Measurements from ENCODE around the gene EID1.

Gene EID1

GRCh38 chr15:48868536-48868935 is 9.4 kb upstream of the EID1 start:
- Histone ChIP-seq H3K4me1 (ENCODE audit: control insufficient read depth, insufficient read depth, low read length) (peaks cover 7% of the 10 kb centered on the region), H3K9me3 (ENCODE audit: control insufficient read depth in 2 of 2, low read length in 2 of 2) (no peaks in the 10 kb centered on the region), H3K27me3 (ENCODE audit: control insufficient read depth in 1 of 2, insufficient read depth in 2 of 2, low read length in 2 of 2) (no peaks in the 10 kb centered on the region), H3K4me3 (ENCODE audit: low read length in 2 of 2) (no peak overlapping the region), H3K27ac (ENCODE audit: low read length) (no peak overlapping the region), H3K36me3 (ENCODE audit: control insufficient read depth in 2 of 2, insufficient read depth in 2 of 2, low read length in 2 of 2) (no peaks in the 10 kb centered on the region), H3K9ac (ENCODE audit: low read length in 2 of 2) (no peak overlapping the region)

- Histone ChIP-seq H3K4me3 (ENCODE audit: low read length in 2 of 2) (no peak overlapping the region), H3K4me1 (ENCODE audit: control insufficient read depth, insufficient read depth, low read length) (peaks cover 7% of the 10 kb centered on the region), H3K36me3 (ENCODE audit: control insufficient read depth in 2 of 2, insufficient read depth in 2 of 2, low read length in 2 of 2) (no peaks in the 10 kb centered on the region), H3K27ac (ENCODE audit: low read length) (no peak overlapping the region), H3K27me3 (ENCODE audit: control insufficient read depth in 1 of 2, insufficient read depth in 2 of 2, low read length in 2 of 2) (no peaks in the 10 kb centered on the region), H3K9me3 (ENCODE audit: control insufficient read depth in 2 of 2, low read length in 2 of 2) (no peaks in the 10 kb centered on the region), H3K9ac (ENCODE audit: low read length in 2 of 2) (no peak overlapping the region)
Measured at GRCh38 chr15:48869966-48870365, 8.0 kb upstream of the EID1 start.

- Histone ChIP-seq H3K4me3 (ENCODE audit: low read length in 2 of 2) (no peak overlapping the region), H3K27me3 (ENCODE audit: control insufficient read depth in 1 of 2, insufficient read depth in 2 of 2, low read length in 2 of 2) (no peaks in the 10 kb centered on the region), H3K9me3 (ENCODE audit: control insufficient read depth in 2 of 2, low read length in 2 of 2) (no peaks in the 10 kb centered on the region), H3K4me1 (ENCODE audit: control insufficient read depth, insufficient read depth, low read length) (no peaks in the 10 kb centered on the region), H3K9ac (ENCODE audit: low read length in 2 of 2) (no peak overlapping the region), H3K27ac (ENCODE audit: low read length) (no peak overlapping the region), H3K36me3 (ENCODE audit: control insufficient read depth in 2 of 2, insufficient read depth in 2 of 2, low read length in 2 of 2) (no peaks in the 10 kb centered on the region)
Measured at GRCh38 chr15:48871542-48871941, 6.4 kb upstream of the EID1 start.

- no peaks in the 10 kb centered on the region for H3K27me3 ChIP-seq (ENCODE audit: control insufficient read depth in 1 of 2, insufficient read depth in 2 of 2, low read length in 2 of 2)
- H3K27ac ChIP-seq (ENCODE audit: low read length): no peak overlapping the region
- no peaks in the 10 kb centered on the region for H3K36me3 ChIP-seq (ENCODE audit: control insufficient read depth in 2 of 2, insufficient read depth in 2 of 2, low read length in 2 of 2)
- no peak overlapping the region for H3K4me3 ChIP-seq (ENCODE audit: low read length in 2 of 2)
- no peaks in the 10 kb centered on the region for H3K9me3 ChIP-seq (ENCODE audit: control insufficient read depth in 2 of 2, low read length in 2 of 2)
- no peak overlapping the region for H3K9ac ChIP-seq (ENCODE audit: low read length in 2 of 2)
- peaks cover under 1% of the 10 kb centered on the region for H3K4me1 ChIP-seq (ENCODE audit: control insufficient read depth, insufficient read depth, low read length)
Measured at GRCh38 chr15:48872632-48873031, 5.3 kb upstream of the EID1 start.

- Histone ChIP-seq H3K27me3 (ENCODE audit: control insufficient read depth in 1 of 2, insufficient read depth in 2 of 2, low read length in 2 of 2) (no peaks in the 10 kb centered on the region), H3K9me3 (ENCODE audit: control insufficient read depth in 2 of 2, low read length in 2 of 2) (no peaks in the 10 kb centered on the region), H3K9ac (ENCODE audit: low read length in 2 of 2) (no peak overlapping the region), H3K4me1 (ENCODE audit: control insufficient read depth, insufficient read depth, low read length) (peaks cover 10% of the 10 kb centered on the region), H3K4me3 (ENCODE audit: low read length in 2 of 2) (no peak overlapping the region), H3K36me3 (ENCODE audit: control insufficient read depth in 2 of 2, insufficient read depth in 2 of 2, low read length in 2 of 2) (no peaks in the 10 kb centered on the region), H3K27ac (ENCODE audit: low read length) (no peak overlapping the region)
Measured at GRCh38 chr15:48875241-48875960, 2.5 kb upstream of the EID1 start.

- Histone ChIP-seq H3K36me3 (ENCODE audit: control insufficient read depth in 2 of 2, insufficient read depth in 2 of 2, low read length in 2 of 2) (no peaks in the 10 kb centered on the region), H3K9ac (ENCODE audit: low read length in 2 of 2) (no peak overlapping the region), H3K9me3 (ENCODE audit: control insufficient read depth in 2 of 2, low read length in 2 of 2) (no peaks in the 10 kb centered on the region), H3K27ac (ENCODE audit: low read length) (no peak overlapping the region), H3K4me1 (ENCODE audit: control insufficient read depth, insufficient read depth, low read length) (peaks cover 12% of the 10 kb centered on the region), H3K4me3 (ENCODE audit: low read length in 2 of 2) (no peak overlapping the region), H3K27me3 (ENCODE audit: control insufficient read depth in 1 of 2, insufficient read depth in 2 of 2, low read length in 2 of 2) (no peaks in the 10 kb centered on the region)
Measured at GRCh38 chr15:48876057-48876456, 1.9 kb upstream of the EID1 start.

GRCh38 chr15:48880070-48880634 is 2.2 kb downstream of the EID1 start:
- H3K27me3 ChIP-seq (ENCODE audit: control insufficient read depth in 1 of 2, insufficient read depth in 2 of 2, low read length in 2 of 2): no peaks in the 10 kb centered on the region
- H3K4me3 ChIP-seq (ENCODE audit: low read length in 2 of 2): peak overlapping the region in 1 of 2 donors; percentile 2
- no peaks in the 10 kb centered on the region for H3K9me3 ChIP-seq (ENCODE audit: control insufficient read depth in 2 of 2, low read length in 2 of 2)
- no peaks in the 10 kb centered on the region for H3K36me3 ChIP-seq (ENCODE audit: control insufficient read depth in 2 of 2, insufficient read depth in 2 of 2, low read length in 2 of 2)
- no peak overlapping the region for H3K9ac ChIP-seq (ENCODE audit: low read length in 2 of 2)
- peaks cover 12% of the 10 kb centered on the region for H3K4me1 ChIP-seq (ENCODE audit: control insufficient read depth, insufficient read depth, low read length)
- no peak overlapping the region for H3K27ac ChIP-seq (ENCODE audit: low read length)

GRCh38 chr15:48883699-48884098 is 5.8 kb downstream of the EID1 start:
- Histone ChIP-seq H3K4me3 (ENCODE audit: low read length in 2 of 2) (no peak overlapping the region), H3K36me3 (ENCODE audit: control insufficient read depth in 2 of 2, insufficient read depth in 2 of 2, low read length in 2 of 2) (no peaks in the 10 kb centered on the region), H3K4me1 (ENCODE audit: control insufficient read depth, insufficient read depth, low read length) (peaks cover 10% of the 10 kb centered on the region), H3K27ac (ENCODE audit: low read length) (no peak overlapping the region), H3K9me3 (ENCODE audit: control insufficient read depth in 2 of 2, low read length in 2 of 2) (no peaks in the 10 kb centered on the region), H3K27me3 (ENCODE audit: control insufficient read depth in 1 of 2, insufficient read depth in 2 of 2, low read length in 2 of 2) (no peaks in the 10 kb centered on the region), H3K9ac (ENCODE audit: low read length in 2 of 2) (no peak overlapping the region)

GRCh38 chr15:48887144-48887543 is 9.2 kb downstream of the EID1 start:
- Histone ChIP-seq H3K9me3 (ENCODE audit: control insufficient read depth in 2 of 2, low read length in 2 of 2) (no peaks in the 10 kb centered on the region), H3K4me3 (ENCODE audit: low read length in 2 of 2) (no peak overlapping the region), H3K27me3 (ENCODE audit: control insufficient read depth in 1 of 2, insufficient read depth in 2 of 2, low read length in 2 of 2) (no peaks in the 10 kb centered on the region), H3K27ac (ENCODE audit: low read length) (no peak overlapping the region), H3K4me1 (ENCODE audit: control insufficient read depth, insufficient read depth, low read length) (no peaks in the 10 kb centered on the region), H3K36me3 (ENCODE audit: control insufficient read depth in 2 of 2, insufficient read depth in 2 of 2, low read length in 2 of 2) (no peaks in the 10 kb centered on the region), H3K9ac (ENCODE audit: low read length in 2 of 2) (no peak overlapping the region)

GRCh38 chr15:48888191-48888590 is 10.3 kb downstream of the EID1 start:
- H3K4me1 ChIP-seq (ENCODE audit: control insufficient read depth, insufficient read depth, low read length): no peaks in the 10 kb centered on the region
- no peak overlapping the region for H3K4me3 ChIP-seq (ENCODE audit: low read length in 2 of 2)
- H3K9ac ChIP-seq (ENCODE audit: low read length in 2 of 2): no peak overlapping the region
- no peaks in the 10 kb centered on the region for H3K36me3 ChIP-seq (ENCODE audit: control insufficient read depth in 2 of 2, insufficient read depth in 2 of 2, low read length in 2 of 2)
- H3K9me3 ChIP-seq (ENCODE audit: control insufficient read depth in 2 of 2, low read length in 2 of 2): no peaks in the 10 kb centered on the region
- no peak overlapping the region for H3K27ac ChIP-seq (ENCODE audit: low read length)
- H3K27me3 ChIP-seq (ENCODE audit: control insufficient read depth in 1 of 2, insufficient read depth in 2 of 2, low read length in 2 of 2): no peaks in the 10 kb centered on the region

- Histone ChIP-seq H3K4me1 (ENCODE audit: control insufficient read depth, insufficient read depth, low read length) (no peaks in the 10 kb centered on the region), H3K36me3 (ENCODE audit: control insufficient read depth in 2 of 2, insufficient read depth in 2 of 2, low read length in 2 of 2) (no peaks in the 10 kb centered on the region), H3K9ac (ENCODE audit: low read length in 2 of 2) (no peak overlapping the region), H3K9me3 (ENCODE audit: control insufficient read depth in 2 of 2, low read length in 2 of 2) (no peaks in the 10 kb centered on the region), H3K27ac (ENCODE audit: low read length) (no peak overlapping the region), H3K27me3 (ENCODE audit: control insufficient read depth in 1 of 2, insufficient read depth in 2 of 2, low read length in 2 of 2) (no peaks in the 10 kb centered on the region), H3K4me3 (ENCODE audit: low read length in 2 of 2) (no peak overlapping the region)
Measured at GRCh38 chr15:48888836-48889235, 10.9 kb downstream of the EID1 start.
